CD4-positive, alpha-beta T cell treated with Interleukin-12 subunit alpha and Interleukin-12 subunit beta, for 1 hour (primary cell): ENCODE measurements around the gene PRDM7.
"Not testable (repeated sequence)": the region's sequence is repeated elsewhere in the genome, so short reads cannot be mapped to it uniquely, and the experiment has no call there.

Experiments used
- DNase-seq: peaks from one replicate; pipeline ENCODE4 v3.0.0-alpha.2; 2020

PRDM7 gene

GRCh38 chr16:90070440-90070839 is 6.7 kb downstream of the PRDM7 start:
- no peak for DNase-seq

- DNase-seq = no peak
Observed at GRCh38 chr16:90061437-90061836, 15.7 kb downstream of the PRDM7 start.

- DNase-seq = no peak
Observed at GRCh38 chr16:90057738-90058173, 19.4 kb downstream of the PRDM7 start.

- not testable (repeated sequence) for DNase-seq
Observed at GRCh38 chr16:90056521-90056920, 20.6 kb downstream of the PRDM7 start.

GRCh38 chr16:90055371-90055770 is 21.8 kb downstream of the PRDM7 start:
- DNase-seq = no peak

- DNase-seq = no peak
Observed at GRCh38 chr16:90054554-90054953, 22.6 kb downstream of the PRDM7 start.

GRCh38 chr16:90053902-90054500 is 23.1 kb downstream of the PRDM7 start:
- no peak for DNase-seq

- no peak for DNase-seq
Observed at GRCh38 chr16:90050969-90051368, 26.2 kb downstream of the PRDM7 start.

- no peak for DNase-seq
Observed at GRCh38 chr16:90048737-90049330, 28.3 kb downstream of the PRDM7 start.

- no peak for DNase-seq
Observed at GRCh38 chr16:90048347-90048722, 28.8 kb downstream of the PRDM7 start.

- no peak for DNase-seq
Observed at GRCh38 chr16:90047714-90048346, 29.3 kb downstream of the PRDM7 start.

GRCh38 chr16:90046971-90047713 is 30.0 kb downstream of the PRDM7 start:
- DNase-seq = no peak

- DNase-seq = no peak
Observed at GRCh38 chr16:90046122-90046970, 30.8 kb downstream of the PRDM7 start.

GRCh38 chr16:90044111-90044551 is 33.0 kb downstream of the PRDM7 start:
- DNase-seq = no peak

- DNase-seq = no peak
Observed at GRCh38 chr16:90043526-90043925, 33.6 kb downstream of the PRDM7 start.

- no peak for DNase-seq
Observed at GRCh38 chr16:90042946-90043514, 34.1 kb downstream of the PRDM7 start.

- no peak for DNase-seq
Observed at GRCh38 chr16:90041896-90042473, 35.1 kb downstream of the PRDM7 start.

GRCh38 chr16:90040152-90041023 is 36.7 kb downstream of the PRDM7 start:
- no peak for DNase-seq

- no peak for DNase-seq
Observed at GRCh38 chr16:90037276-90037675, 39.9 kb downstream of the PRDM7 start.

- no peak for DNase-seq
Observed at GRCh38 chr16:90035902-90036301, 41.2 kb downstream of the PRDM7 start.

- no peak for DNase-seq
Observed at GRCh38 chr16:90034504-90034903, 42.6 kb downstream of the PRDM7 start.
